Heart right ventricle (tissue), 16 donors: ENCODE results near the gene ABCF3. TPM values are rescaled to one million over a fixed set of nuclear protein-coding genes. Genes with fewer than 3 reads are reported as not detected.

ENCODE experiments used
- ATAC-seq, 8 donors: fragments of 200-7000 bp; cut with Tn5 transposase; one replicate each; pipeline ENCODE4 v1.9.1; 2020; ENCODE audit warnings: mild to moderate bottlenecking in 8 of 8, moderate library complexity in 8 of 8, moderate number of reproducible peaks in 1 of 8
- DNase-seq, 2 donors: peaks; one replicate each; pipeline ENCODE4 v3.0.0-alpha.2; 2020
- H3K27ac ChIP-seq, 10 donors: fragments of 200-600 bp; sonication (generic) in 2 of 10; one replicate each; pipeline versions ENCODE4 v1.5.0 to v1.8.0; 2020 to 2022; ENCODE audit warnings: mild to moderate bottlenecking in 3 of 10
- H3K27me3 ChIP-seq, 7 donors: fragments of 200-600 bp; one replicate each; pipeline ENCODE4 v1.8.0; 2021 to 2022; ENCODE audit warnings: mild to moderate bottlenecking in 2 of 7
- H3K36me3 ChIP-seq, 9 donors: fragments of 200-600 bp; sonication (generic) in 1 of 9; one replicate each; pipeline versions ENCODE4 v1.5.0 to v1.8.0; 2020 to 2022; ENCODE audit warnings: mild to moderate bottlenecking in 2 of 9
- H3K4me1 ChIP-seq, 9 donors: fragments of 200-600 bp; sonication (generic) in 1 of 9; one replicate each; pipeline versions ENCODE4 v1.5.0 to v1.8.0; 2020 to 2022; ENCODE audit warnings: mild to moderate bottlenecking in 4 of 9
- H3K4me3 ChIP-seq, 10 donors: fragments of 200-600 bp; sonication (generic) in 2 of 10; one replicate each; pipeline versions ENCODE4 v1.5.0 to v1.8.0; 2020 to 2022; ENCODE audit warnings: mild to moderate bottlenecking in 7 of 10, moderate library complexity in 2 of 10
- H3K9me3 ChIP-seq, 11 donors: fragments of 200-600 bp in 10 of 11; sonication (generic) in 2 of 11; one replicate each; pipeline versions ENCODE4 v1.5.0 to v1.8.0; 2013 to 2022; ENCODE audit warnings: mild to moderate bottlenecking in 2 of 11, control low read depth in 1 of 11, moderate library complexity in 1 of 11
- CTCF ChIP-seq, 9 donors: fragments of 200-600 bp; sonication (generic) in 2 of 9; IDR thresholded peaks; one replicate each; pipeline versions ENCODE4 v1.5.0 to v1.8.0; 2021 to 2022; ENCODE audit warnings: antibody characterized with exemption in 9 of 9, mild to moderate bottlenecking in 5 of 9, moderate library complexity in 1 of 9
- WGBS, 2 donors: extraction: QIAGEN DNeasy Blood & Tissue Kit; methylation state at CpG; one replicate each; pipeline ENCODE4 v1.1.7; 2013; ENCODE audit warnings: inconsistent platforms in 1 of 2; 5-methylcytosine and 5-hydroxymethylcytosine counted together
- intact Hi-C, 10 donors: fragments of 100-400 bp; cut with DNase I; formaldehyde crosslinking; loops; one replicate each; pipeline versions ENCODE4 v1.11.1 to v1.14.2; 2022
- polyA plus RNA-seq, 2 donors: library from polyadenylated mRNA; stranded (reverse); fragments of 200-250 nt; gene quantifications; one replicate each; pipeline ENCODE4 v1.2.3, GENCODE V29; 2013
- total RNA-seq, 10 donors: library from RNA; stranded (reverse); fragmentation: NEBNext Ultra II Directional in 3 of 10; extraction: Animal tissue kit (Norgen Biotek cat#: 25700) in 3 of 10; gene quantifications; one replicate each; pipeline versions ENCODE4 v1.2.1 to v1.2.4, GENCODE V29; 2021 to 2023
- donor health status: Arrhythmogenic right ventricular cardiomyopathy.
- donor health status: ischemic (EF 13 %, LVEDD 7.1; RV severe dilation, severe dysfunction).
- donor health status: healthy with polysubstance abuse.
- donor health status: DM: no; HTN: yes; CAD: no.
- donor health status: DM: no; HTN: no; CAD: no.
- donor health status: ischemic (EF 25% LVEDD 6.9; RV normal size, moderate dysfunction).
- donor health status: ischemic (EF 25% LVEDD 5.7; RV mildly dilated, moderate dysfunction).
- donor health status: healthy.
- donor health status: DM: yes; HTN: yes; CAD: no.
- donor health status: Ischemic cardiomyopathy.
- donor health status: ischemic (EF 35%, LVEDD 5.7; RV mildly dilated, moderate dysfunction).
- donor health status: nonischemic (EF 11% LVEDD 7.7; RV severe dilation, severe dysfunction).
- donor health status: DM: yes; HTN: yes; CAD: no.
- donor health status: PGD.
- donor health status: ischemic (EF 29% LVEDD 5.4; RV normal size, mild dysfunction).
- donor health status: nonischemic (EF 23%, LVEDD 6.1; RV moderate dilation, normal function).

ABCF3 gene
- total and polyA plus RNA-seq, 12 donors: 60.1 to 90.7 (median 73.3) TPM

- no peak for TF ChIP-seq CTCF (IDR thresholded peaks at IDR 0.05)
- intact Hi-C loops: no loop called here
- H3K9me3 ChIP-seq: no peaks in the 10 kb centered on the region
- peaks cover 0 to 6% (median 4%) of the 10 kb centered on the region in 9 donors for H3K4me1 ChIP-seq
- no peaks in the 10 kb centered on the region for H3K36me3 ChIP-seq
- H3K4me3 ChIP-seq: no peak overlapping the region
- DNase-seq (no peak), ATAC-seq (no peak)
- no peak overlapping the region for H3K27ac ChIP-seq
- H3K27me3 ChIP-seq: peaks cover 0 to 26% (median 20%) of the 10 kb centered on the region in 7 donors
- WGBS, 2 donors: 72 to 83% methylated on average over 3 of the region's 3 CpGs
These were observed 50.6 kb downstream of the ABCF3 start for GRCh38 chr3:184236636-184237035.

DNA sequence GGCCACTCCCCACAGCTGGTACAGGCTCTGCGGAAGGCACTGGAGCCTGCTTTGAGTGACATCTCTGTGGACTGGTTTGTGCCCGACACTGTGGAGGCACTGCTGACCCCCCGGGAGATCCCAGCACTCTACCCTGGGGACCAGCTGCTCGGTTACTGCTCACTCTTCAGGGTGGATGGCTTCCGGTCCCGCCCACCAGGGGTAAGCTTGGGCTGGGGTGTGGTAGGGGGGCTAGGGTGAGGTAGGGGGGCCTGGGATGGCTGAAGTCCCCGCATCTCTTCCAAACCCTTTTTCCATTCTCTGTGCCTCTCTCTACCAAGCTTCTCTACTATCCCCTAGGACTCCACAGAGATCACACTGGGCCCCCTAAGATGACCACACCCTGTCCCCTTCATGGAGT lies 51.2 kb downstream of the ABCF3 start:
- intact Hi-C loops: no loop called here
- Histone ChIP-seq H3K27ac (no peak overlapping the region), H3K4me3 (no peak overlapping the region), H3K27me3 (peaks cover 0 to 20% (median 16%) of the 10 kb centered on the region in 7 donors), H3K4me1 (peaks cover 0 to 8% (median 7%) of the 10 kb centered on the region in 9 donors), H3K36me3 (peaks cover 0 to 5% (median under 1%) of the 10 kb centered on the region in 9 donors), H3K9me3 (no peaks in the 10 kb centered on the region)
- ATAC-seq (no peak), DNase-seq (no peak)
- TF ChIP-seq CTCF (IDR thresholded peaks at IDR 0.05): no peak
- WGBS, 2 donors: 66 to 71% methylated on average over 7 of the region's 7 CpGs

GRCh38 chr3:184237807-184238206 lies 51.8 kb downstream of the ABCF3 start:
- H3K4me3 ChIP-seq: no peak overlapping the region
- H3K36me3 ChIP-seq: peaks cover 0 to 10% (median 6%) of the 10 kb centered on the region in 9 donors
- no peaks in the 10 kb centered on the region for H3K9me3 ChIP-seq
- no peak for ATAC-seq
- DNase-seq: no peak
- WGBS, 2 donors: 30 to 46% methylated on average over 1 of the region's 1 CpG
- no peak for TF ChIP-seq CTCF (IDR thresholded peaks at IDR 0.05)
- peaks cover 0 to 15% (median 10%) of the 10 kb centered on the region in 7 donors for H3K27me3 ChIP-seq
- H3K27ac ChIP-seq: no peak overlapping the region
- H3K4me1 ChIP-seq: peaks cover 0 to 8% (median 7%) of the 10 kb centered on the region in 9 donors
- intact Hi-C loops: no loop called here

DNA sequence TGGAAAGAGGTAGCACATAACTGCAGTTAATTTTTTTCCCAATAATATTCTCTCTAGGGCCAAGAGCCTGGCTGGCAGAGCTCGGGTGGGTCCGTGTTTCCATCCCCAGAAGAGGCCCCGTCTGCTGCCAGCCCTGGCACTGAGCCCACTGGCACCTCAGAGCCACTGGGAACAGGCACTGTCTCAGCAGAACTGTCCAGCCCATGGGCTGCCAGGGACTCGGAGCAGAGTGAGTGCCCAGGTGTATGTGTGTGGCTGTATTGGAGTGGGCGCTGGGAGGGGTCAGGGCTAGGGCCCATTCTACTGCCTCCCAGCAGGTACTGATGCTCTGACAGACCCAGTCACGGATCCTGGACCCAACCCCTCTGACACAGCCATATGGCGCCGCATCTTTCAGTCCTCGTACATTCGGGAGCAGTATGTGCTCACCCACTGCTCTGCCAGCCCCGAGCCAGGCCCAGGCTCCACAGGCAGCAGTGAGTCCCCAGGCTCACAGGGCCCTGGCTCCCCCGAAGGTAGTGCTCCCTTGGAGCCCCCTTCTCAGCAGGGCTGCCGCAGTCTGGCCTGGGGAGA lies 52.3 kb downstream of the ABCF3 start:
- WGBS, 2 donors: 72 to 73% methylated on average over 13 of the region's 13 CpGs
- TF ChIP-seq CTCF (IDR thresholded peaks at IDR 0.05): no peak
- no peak overlapping the region for H3K27ac ChIP-seq
- peaks cover 0 to 16% (median 11%) of the 10 kb centered on the region in 9 donors for H3K36me3 ChIP-seq
- H3K4me3 ChIP-seq: no peak overlapping the region
- DNase-seq (no peak), ATAC-seq (no peak)
- H3K27me3 ChIP-seq: peaks cover 0 to 9% (median 5%) of the 10 kb centered on the region in 7 donors
- intact Hi-C loops: no loop called here
- H3K9me3 ChIP-seq: no peaks in the 10 kb centered on the region
- peaks cover 0 to 8% (median 7%) of the 10 kb centered on the region in 9 donors for H3K4me1 ChIP-seq
